ENCODE measurements around the gene CELSR1.

GRCh38 chr22:46389081-46389480, 148.3 kb downstream of the CELSR1 start:
- TF ChIP-seq CTCF (IDR thresholded peaks at IDR 0.05): no peak
- TF ChIP-seq POLR2A (IDR thresholded peaks at IDR 0.05): no peak
- TF ChIP-seq POLR2AphosphoS5 (IDR thresholded peaks at IDR 0.05): no peak
